Forelimb muscle (tissue), 1 donor: ENCODE results near the gene SRSF5. TPM values are rescaled to one million over a fixed set of nuclear protein-coding genes. Genes with fewer than 3 reads are reported as not detected.
A peak's percentile ranks its signal among the peaks of the same experiment; 100 is the strongest.
"Not testable (repeated sequence)": the region's sequence is repeated elsewhere in the genome, so short reads cannot be mapped to it uniquely, and the experiment has no call there.

ENCODE experiments used
- DNase-seq: peaks from one replicate; pipeline ENCODE4 v3.0.0-alpha.2; 2013; ENCODE audit warnings: low read depth
- polyA plus RNA-seq: library from polyadenylated mRNA; unstranded; fragments of 120-200 nt; gene quantifications from one replicate; pipeline ENCODE4 v1.2.1, GENCODE V29; 2013; ENCODE audit not compliant: insufficient read length

SRSF5 gene
- polyA plus RNA-seq, 1 donor: 281 TPM

- no peak for DNase-seq
Observed at GRCh38 chr14:69808919-69809808, 42.2 kb downstream of the SRSF5 start.

GRCh38 chr14:69811227-69811867 lies 44.4 kb downstream of the SRSF5 start:
- DNase-seq: no peak

GRCh38 chr14:69811868-69812252 lies 44.9 kb downstream of the SRSF5 start:
- DNase-seq: no peak

DNA sequence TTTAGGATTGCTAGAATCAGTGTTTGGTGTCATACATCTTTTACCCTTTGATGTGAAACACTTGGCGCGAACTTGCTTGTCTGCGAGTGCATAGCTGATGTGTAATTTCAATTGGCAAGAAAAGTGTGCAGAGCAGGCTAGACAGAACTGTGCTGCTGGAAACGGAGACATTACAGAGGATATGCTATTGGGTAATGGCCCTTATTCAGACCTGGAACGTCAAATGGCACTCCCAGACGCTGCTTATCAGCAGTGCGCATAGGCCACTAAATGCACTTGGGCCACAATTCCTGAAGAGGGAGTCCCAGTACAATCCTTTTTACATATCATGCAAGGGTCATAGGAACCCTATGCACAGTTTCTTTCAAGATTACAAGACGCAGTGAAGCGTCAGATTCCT lies 45.8 kb downstream of the SRSF5 start:
- DNase-seq: no peak

GRCh38 chr14:69813346-69813745 lies 46.4 kb downstream of the SRSF5 start:
- DNase-seq: not testable (repeated sequence)

DNA sequence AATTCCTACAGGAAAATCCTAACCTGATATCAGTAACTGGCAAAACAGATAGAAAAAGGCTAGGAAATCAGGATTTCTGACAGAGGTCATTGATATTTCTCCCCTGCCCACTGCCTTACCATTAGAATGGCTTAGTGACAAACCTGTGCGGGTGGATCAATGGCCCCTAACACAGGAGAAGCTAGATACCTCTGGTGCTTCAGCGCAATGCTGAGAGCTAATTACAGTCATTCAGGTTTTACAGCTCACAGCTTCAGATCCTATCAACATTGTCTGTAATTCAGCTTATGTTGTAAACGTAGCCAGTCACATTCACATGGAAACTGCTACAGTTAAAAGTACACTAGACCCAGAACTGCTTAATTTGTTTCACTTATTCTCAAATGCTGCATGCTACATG lies 47.5 kb downstream of the SRSF5 start:
- DNase-seq: no peak

DNA sequence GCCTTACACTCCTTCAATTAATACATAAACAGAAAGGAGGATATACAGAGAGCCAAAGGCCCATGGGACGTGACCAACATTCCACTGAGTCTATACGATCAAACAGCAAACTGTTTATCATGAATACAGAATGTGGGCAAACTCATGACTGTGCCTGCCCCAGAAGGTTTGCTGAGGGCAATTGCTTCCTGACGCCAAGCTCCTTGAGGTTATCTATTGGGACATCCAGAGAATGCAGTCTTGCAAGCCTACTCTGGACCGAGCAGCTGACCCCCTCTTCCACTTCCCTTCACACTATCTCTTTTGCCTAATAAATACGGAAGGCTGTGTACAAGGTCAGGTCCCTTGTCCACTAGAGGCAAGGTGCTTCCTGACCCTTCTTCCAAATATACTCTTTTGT lies 48.6 kb downstream of the SRSF5 start:
- no peak for DNase-seq

- no peak for DNase-seq
Observed at GRCh38 chr14:69816216-69816615, 49.3 kb downstream of the SRSF5 start.

GRCh38 chr14:69818758-69819191 lies 51.8 kb downstream of the SRSF5 start:
- DNase-seq: peak; percentile 29

GRCh38 chr14:69819607-69820006 lies 52.7 kb downstream of the SRSF5 start:
- DNase-seq: no peak

GRCh38 chr14:69820991-69821390 lies 54.0 kb downstream of the SRSF5 start:
- DNase-seq: no peak

Other genes starting within 250 kb of the SRSF5 start
- not detected for gene CCDC177, start 192.3 kb upstream of the SRSF5 start, polyA plus RNA-seq
- gene SUSD6, start 155.5 kb upstream of the SRSF5 start, polyA plus RNA-seq: 18.0 TPM
- not detected for gene SLC10A1, start 30.1 kb downstream of the SRSF5 start, polyA plus RNA-seq
- 5.1 TPM for gene SMOC1, start 112.3 kb downstream of the SRSF5 start, polyA plus RNA-seq